GM21526 (cell line): ENCODE data around the gene DERL3.

Source experiments
- ATAC-seq: cut with Tn5 transposase; IDR thresholded peaks from one replicate; pipeline ENCODE4 v1.9.1; 2021; ENCODE audit warnings: moderate library complexity; ENCODE audit not compliant: unreplicated experiment, low FRiP score

DERL3 gene

DNA sequence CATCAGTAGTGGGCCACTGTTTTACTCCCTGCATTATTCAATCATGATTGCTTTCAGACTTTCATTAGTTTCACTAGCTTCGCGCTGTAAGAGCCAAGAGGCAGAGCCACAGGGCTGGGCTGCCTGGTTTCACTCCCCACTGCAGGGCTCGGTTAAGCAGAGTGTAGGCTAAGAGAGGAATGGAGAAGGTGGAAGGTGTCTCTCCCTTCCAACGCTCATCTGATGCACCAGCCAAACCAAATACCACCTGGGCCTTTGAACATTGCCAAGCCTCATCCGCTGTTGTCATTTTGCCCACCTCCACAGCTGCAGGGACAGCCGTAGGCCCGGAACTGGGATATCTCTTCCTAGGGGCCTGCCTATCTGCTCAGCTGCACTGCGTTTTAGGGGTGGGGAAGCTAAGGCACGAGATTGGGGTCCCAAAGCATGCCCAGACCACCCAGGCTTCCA lies 52.5 kb downstream of the DERL3 start:
- ATAC-seq = no peak
